Upper lobe of right lung (tissue), 1 donor: ENCODE results near the gene KPNB1. TPM values are rescaled to one million over a fixed set of nuclear protein-coding genes. Genes with fewer than 3 reads are reported as not detected.

Experiments used
- ATAC-seq: fragments of 200-7000 bp; cut with Tn5 transposase; one replicate; pipeline ENCODE4 v1.9.1; 2020; ENCODE audit warnings: mild to moderate bottlenecking, moderate library complexity
- DNase-seq: peaks from one replicate; pipeline ENCODE4 v3.0.0-alpha.2; 2020
- H3K27ac ChIP-seq: fragments of 200-600 bp; one replicate; pipeline ENCODE4 v1.8.0; 2022
- H3K27me3 ChIP-seq: fragments of 200-600 bp; one replicate; pipeline ENCODE4 v1.8.0; 2022; ENCODE audit warnings: mild to moderate bottlenecking
- H3K36me3 ChIP-seq: fragments of 200-600 bp; one replicate; pipeline ENCODE4 v1.8.0; 2022
- H3K4me1 ChIP-seq: fragments of 200-600 bp; one replicate; pipeline ENCODE4 v1.8.0; 2022
- H3K4me3 ChIP-seq: fragments of 200-600 bp; one replicate; pipeline ENCODE4 v1.8.0; 2022; ENCODE audit warnings: mild to moderate bottlenecking
- H3K9me3 ChIP-seq: fragments of 200-600 bp; one replicate; pipeline ENCODE4 v1.8.0; 2022
- intact Hi-C: fragments of 100-400 bp; cut with DNase I; formaldehyde crosslinking; loops from one replicate; pipeline ENCODE4 v1.11.0; 2022
- total RNA-seq: library from RNA; stranded (reverse); fragmentation: NEBNext Ultra II Directional; extraction: Animal tissue kit (Norgen Biotek cat#: 25700); gene quantifications from one replicate; pipeline ENCODE4 v1.2.1, GENCODE V29; 2021
- TF ChIP-seq, protein P1 (sequence below): fragments of 200-600 bp; IDR thresholded peaks from one replicate; pipeline ENCODE4 v1.8.0; 2022; ENCODE audit warnings: antibody characterized with exemption
- donor health status: DM: no; HTN: yes; CAD: no; lungs with severe emphysema.

The KPNB1 gene
- total RNA-seq, 1 donor from 2014 or later = 196 TPM

DNA sequence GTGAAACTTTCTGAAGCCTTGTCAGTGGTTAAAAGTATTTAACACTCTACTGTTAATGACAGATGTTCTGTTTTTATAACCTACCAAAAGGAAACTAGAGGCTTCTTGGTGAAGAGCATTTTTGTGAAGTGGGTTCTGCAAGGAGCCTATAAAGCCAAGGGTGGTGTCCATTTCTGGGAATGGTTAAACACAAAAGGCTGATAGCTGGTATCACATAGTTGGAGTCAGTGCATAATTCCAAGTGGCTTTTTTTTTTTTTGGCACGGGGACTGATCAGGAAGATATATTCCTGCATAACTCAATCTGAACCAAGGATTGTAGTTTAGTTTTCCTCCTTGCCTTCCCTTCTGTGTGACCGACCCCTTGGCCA lies 27.6 kb upstream of the KPNB1 start:
- TF ChIP-seq, protein P1, sequence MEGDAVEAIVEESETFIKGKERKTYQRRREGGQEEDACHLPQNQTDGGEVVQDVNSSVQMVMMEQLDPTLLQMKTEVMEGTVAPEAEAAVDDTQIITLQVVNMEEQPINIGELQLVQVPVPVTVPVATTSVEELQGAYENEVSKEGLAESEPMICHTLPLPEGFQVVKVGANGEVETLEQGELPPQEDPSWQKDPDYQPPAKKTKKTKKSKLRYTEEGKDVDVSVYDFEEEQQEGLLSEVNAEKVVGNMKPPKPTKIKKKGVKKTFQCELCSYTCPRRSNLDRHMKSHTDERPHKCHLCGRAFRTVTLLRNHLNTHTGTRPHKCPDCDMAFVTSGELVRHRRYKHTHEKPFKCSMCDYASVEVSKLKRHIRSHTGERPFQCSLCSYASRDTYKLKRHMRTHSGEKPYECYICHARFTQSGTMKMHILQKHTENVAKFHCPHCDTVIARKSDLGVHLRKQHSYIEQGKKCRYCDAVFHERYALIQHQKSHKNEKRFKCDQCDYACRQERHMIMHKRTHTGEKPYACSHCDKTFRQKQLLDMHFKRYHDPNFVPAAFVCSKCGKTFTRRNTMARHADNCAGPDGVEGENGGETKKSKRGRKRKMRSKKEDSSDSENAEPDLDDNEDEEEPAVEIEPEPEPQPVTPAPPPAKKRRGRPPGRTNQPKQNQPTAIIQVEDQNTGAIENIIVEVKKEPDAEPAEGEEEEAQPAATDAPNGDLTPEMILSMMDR = no peak
- Histone ChIP-seq H3K27ac (no peak overlapping the region), H3K4me1 (no peaks in the 10 kb centered on the region), H3K27me3 (no peaks in the 10 kb centered on the region), H3K9me3 (no peaks in the 10 kb centered on the region), H3K4me3 (no peak overlapping the region), H3K36me3 (peaks cover 63% of the 10 kb centered on the region)
- ATAC-seq (no peak), DNase-seq (no peak)
- intact Hi-C loops = no loop called here

DNA sequence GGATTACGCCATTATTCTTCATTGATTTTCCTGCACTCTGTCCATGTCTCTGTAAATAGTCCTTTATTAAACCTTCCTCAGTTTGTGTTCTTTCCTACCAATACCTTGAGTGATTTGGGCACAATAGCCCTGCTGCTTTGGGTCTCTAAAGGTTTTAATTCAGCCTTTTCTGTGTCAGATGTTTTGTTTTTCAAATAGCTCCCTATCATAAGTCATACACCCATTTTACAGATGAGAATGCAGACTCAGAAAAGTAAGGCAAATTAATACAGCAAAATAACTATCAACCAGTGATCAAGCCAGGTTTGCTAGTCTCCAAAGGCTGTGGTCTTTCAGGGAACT lies 25.0 kb upstream of the KPNB1 start:
- no peaks in the 10 kb centered on the region for H3K9me3 ChIP-seq
- TF ChIP-seq, protein P1 = no peak
- ATAC-seq (no peak), DNase-seq (no peak)
- no peaks in the 10 kb centered on the region for H3K27me3 ChIP-seq
- H3K27ac ChIP-seq = no peak overlapping the region
- no peak overlapping the region for H3K4me3 ChIP-seq
- H3K4me1 ChIP-seq = no peaks in the 10 kb centered on the region
- intact Hi-C loops = no loop called here
- peaks cover 37% of the 10 kb centered on the region for H3K36me3 ChIP-seq

DNA sequence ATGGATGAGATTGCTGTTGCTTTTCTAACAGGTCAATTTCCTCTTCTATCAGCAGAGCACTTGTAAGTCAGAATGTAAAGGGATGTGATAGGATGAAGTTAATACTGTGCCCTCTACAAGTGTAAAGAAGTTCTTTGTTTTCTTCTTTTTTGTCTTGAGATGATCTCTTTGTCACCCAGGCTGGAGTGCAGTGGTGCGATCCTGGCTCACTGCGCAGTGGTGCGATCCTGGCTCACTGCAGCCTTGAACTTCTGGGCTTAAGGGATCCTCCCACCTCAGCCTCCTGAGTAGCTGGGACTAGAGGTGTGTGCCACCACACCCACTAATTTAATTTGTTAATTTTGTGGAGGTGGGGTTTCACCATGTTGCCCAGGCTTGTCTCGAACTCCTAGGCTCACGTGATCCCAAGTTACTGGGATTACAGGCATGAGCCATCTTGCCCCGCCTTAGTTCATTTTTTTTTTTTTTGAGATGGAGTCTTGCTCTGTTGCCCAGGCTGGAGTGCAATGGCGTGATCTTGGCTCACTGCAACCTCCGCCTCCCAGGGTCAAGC lies 21.6 kb upstream of the KPNB1 start:
- intact Hi-C loops = no loop called here
- H3K9me3 ChIP-seq = no peaks in the 10 kb centered on the region
- H3K36me3 ChIP-seq = peaks cover 10% of the 10 kb centered on the region
- H3K4me1 ChIP-seq = no peaks in the 10 kb centered on the region
- ATAC-seq (no peak), DNase-seq (no peak)
- TF ChIP-seq, protein P1 = no peak
- H3K4me3 ChIP-seq = no peak overlapping the region
- no peaks in the 10 kb centered on the region for H3K27me3 ChIP-seq
- no peak overlapping the region for H3K27ac ChIP-seq

DNA sequence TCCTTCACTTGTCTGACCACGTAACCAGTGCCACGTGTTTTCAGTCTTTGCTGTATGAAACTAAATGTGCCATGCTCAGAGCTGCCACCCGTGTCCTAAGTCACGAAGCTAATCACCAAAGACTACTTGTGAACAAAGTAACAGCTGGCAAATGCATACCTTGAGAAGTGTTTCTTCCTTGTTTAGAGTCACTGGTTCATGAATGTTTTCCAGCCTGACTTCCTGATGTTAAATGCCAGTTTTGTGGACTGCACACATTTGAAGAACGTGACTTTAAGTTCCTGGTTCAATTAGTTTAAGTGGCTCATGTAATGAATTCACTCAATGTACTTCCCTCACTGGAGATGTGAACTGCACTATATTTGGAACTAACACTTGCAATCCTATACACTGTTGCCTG lies 19.9 kb upstream of the KPNB1 start:
- TF ChIP-seq, protein P1 = no peak
- Histone ChIP-seq H3K27me3 (no peaks in the 10 kb centered on the region), H3K27ac (no peak overlapping the region), H3K4me3 (no peak overlapping the region), H3K9me3 (no peaks in the 10 kb centered on the region), H3K36me3 (no peaks in the 10 kb centered on the region), H3K4me1 (no peaks in the 10 kb centered on the region)
- ATAC-seq (no peak), DNase-seq (no peak)
- intact Hi-C loops = no loop called here

DNA sequence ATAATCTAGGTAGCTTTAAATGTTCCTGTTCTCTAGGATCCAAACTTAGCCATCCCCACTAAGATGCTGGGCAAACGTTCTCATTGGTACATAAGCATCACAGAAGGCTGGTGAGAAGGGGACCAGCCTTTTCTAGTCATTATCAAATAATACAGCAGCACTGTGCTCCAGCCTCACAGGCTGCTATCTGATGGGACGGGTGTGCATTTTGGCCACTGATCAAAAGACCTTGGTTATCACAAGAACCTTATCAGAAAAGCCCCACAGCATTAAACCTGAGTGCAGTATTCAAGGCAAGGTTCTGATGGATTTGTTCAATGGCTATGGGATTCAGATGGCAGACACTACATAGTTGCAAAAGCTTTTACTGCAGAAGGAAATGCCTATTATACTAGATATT lies 19.1 kb upstream of the KPNB1 start:
- Histone ChIP-seq H3K27ac (no peak overlapping the region), H3K27me3 (no peaks in the 10 kb centered on the region), H3K4me3 (no peak overlapping the region), H3K9me3 (no peaks in the 10 kb centered on the region), H3K4me1 (no peaks in the 10 kb centered on the region), H3K36me3 (no peaks in the 10 kb centered on the region)
- DNase-seq (no peak), ATAC-seq (no peak)
- TF ChIP-seq, protein P1 = no peak
- intact Hi-C loops = no loop called here

DNA sequence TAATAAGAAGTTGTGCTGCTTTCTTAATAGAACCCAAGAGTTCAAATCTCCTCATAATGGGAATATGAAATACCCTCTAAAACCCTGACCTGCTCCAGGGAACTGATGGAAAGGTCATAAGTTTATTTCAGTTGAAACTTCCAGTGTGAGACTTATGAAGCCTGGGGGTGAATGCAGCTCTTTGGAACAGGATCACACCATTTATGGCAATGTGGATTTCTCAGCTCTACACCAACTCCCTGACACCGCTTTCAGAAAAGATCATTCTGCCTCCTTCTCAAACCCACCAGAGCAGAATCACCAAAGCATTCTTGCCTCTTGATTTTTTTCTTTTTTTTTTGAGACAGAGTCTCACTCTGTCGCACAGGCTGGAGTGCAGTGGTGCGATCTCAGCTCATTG lies 16.7 kb upstream of the KPNB1 start:
- DNase-seq = no peak
- TF ChIP-seq, protein P1 = no peak
- intact Hi-C loops = no loop called here
- ATAC-seq = no peak
- Histone ChIP-seq H3K36me3 (no peaks in the 10 kb centered on the region), H3K4me3 (no peak overlapping the region), H3K9me3 (no peaks in the 10 kb centered on the region), H3K27ac (no peak overlapping the region), H3K27me3 (no peaks in the 10 kb centered on the region), H3K4me1 (no peaks in the 10 kb centered on the region)
